GM12878 (cell line): Measurements from ENCODE around the gene DLG1.

Experiments used
- BCL3 ChIP-seq: IDR thresholded peaks from 2 replicates; pipeline ENCODE4 v1.6.1; 2011; ENCODE audit warnings: borderline replicate concordance, low read depth, mild to moderate bottlenecking, moderate library complexity, low read length; ENCODE audit not compliant: insufficient read depth, poor library complexity, severe bottlenecking
- CTCF ChIP-seq, 3 experiments: IDR thresholded peaks in 2 of 3; conservative IDR thresholded peaks in 1 of 3; 2 replicates each; pipeline ENCODE4 v1.5.1; 2011; ENCODE audit warnings: low read depth in 3 of 3, low read length in 3 of 3, mild to moderate bottlenecking in 3 of 3, control low read depth in 2 of 3, moderate library complexity in 2 of 3, inconsistent platforms in 1 of 3, mixed read lengths in 1 of 3; ENCODE audit not compliant: control insufficient read depth in 2 of 3, insufficient read depth in 1 of 3; ENCODE audit errors: extremely low read depth in 1 of 3
- GABPA ChIP-seq: IDR thresholded peaks from 2 replicates; pipeline ENCODE4 v1.6.1; 2014; ENCODE audit warnings: antibody characterized with exemption, low read depth, mild to moderate bottlenecking, inconsistent platforms
- JUND ChIP-seq: IDR thresholded peaks from 2 replicates; pipeline ENCODE4 v1.6.1; 2012; ENCODE audit warnings: low read depth, mild to moderate bottlenecking, low read length, improper control_type of control experiment, moderate library complexity
- MTA3 ChIP-seq: IDR thresholded peaks from 2 replicates; pipeline ENCODE4 v1.6.1; 2012; ENCODE audit warnings: low read length, inconsistent platforms, borderline replicate concordance
- RB1 ChIP-seq: fragments of 450-650 bp; formaldehyde crosslinking; IDR thresholded peaks from 2 replicates; pipeline ENCODE4 v1.6.1; 2017; ENCODE audit warnings: mild to moderate bottlenecking, borderline replicate concordance
- RCOR1 ChIP-seq: conservative IDR thresholded peaks from 2 replicates; pipeline ENCODE4 v1.6.1; 2012; ENCODE audit warnings: low read depth, low read length, improper control_type of control experiment
- REST ChIP-seq: IDR thresholded peaks from 2 replicates; pipeline ENCODE4 v1.6.1; 2012; ENCODE audit warnings: mild to moderate bottlenecking, low read depth, low read length
- ZZZ3 ChIP-seq: IDR thresholded peaks from 2 replicates; pipeline ENCODE4 v1.6.1; 2011; ENCODE audit warnings: low read depth; ENCODE audit not compliant: control insufficient read depth, insufficient read length

GRCh38 chr3:197269024-197269423, 29.4 kb downstream of the DLG1 start:
- TF ChIP-seq MTA3 = no peak
- TF ChIP-seq JUND = no peak
- no peak for TF ChIP-seq REST
- TF ChIP-seq GABPA = no peak
- no peak for TF ChIP-seq BCL3
- no peak for TF ChIP-seq RCOR1
- no peak for TF ChIP-seq RB1
- no peak for TF ChIP-seq ZZZ3
- no peak for TF ChIP-seq CTCF (IDR thresholded peaks at IDR 0.05 in 2 of 3, conservative IDR thresholded peaks at IDR 0.05 in 1 of 3; ENCODE audit: control insufficient read depth in 2 of 3, extremely low read depth in 1 of 3, insufficient read depth in 1 of 3, low read depth in 3 of 3, low read length in 3 of 3)
